Kidney glomerular epithelial cell (primary cell): ENCODE results near the gene SH3GL1.

ENCODE experiments used
- DNase-seq: peaks from one replicate; lab custom pipeline; 2025; lab: John Stamatoyannopoulos, UW

Gene SH3GL1

DNA sequence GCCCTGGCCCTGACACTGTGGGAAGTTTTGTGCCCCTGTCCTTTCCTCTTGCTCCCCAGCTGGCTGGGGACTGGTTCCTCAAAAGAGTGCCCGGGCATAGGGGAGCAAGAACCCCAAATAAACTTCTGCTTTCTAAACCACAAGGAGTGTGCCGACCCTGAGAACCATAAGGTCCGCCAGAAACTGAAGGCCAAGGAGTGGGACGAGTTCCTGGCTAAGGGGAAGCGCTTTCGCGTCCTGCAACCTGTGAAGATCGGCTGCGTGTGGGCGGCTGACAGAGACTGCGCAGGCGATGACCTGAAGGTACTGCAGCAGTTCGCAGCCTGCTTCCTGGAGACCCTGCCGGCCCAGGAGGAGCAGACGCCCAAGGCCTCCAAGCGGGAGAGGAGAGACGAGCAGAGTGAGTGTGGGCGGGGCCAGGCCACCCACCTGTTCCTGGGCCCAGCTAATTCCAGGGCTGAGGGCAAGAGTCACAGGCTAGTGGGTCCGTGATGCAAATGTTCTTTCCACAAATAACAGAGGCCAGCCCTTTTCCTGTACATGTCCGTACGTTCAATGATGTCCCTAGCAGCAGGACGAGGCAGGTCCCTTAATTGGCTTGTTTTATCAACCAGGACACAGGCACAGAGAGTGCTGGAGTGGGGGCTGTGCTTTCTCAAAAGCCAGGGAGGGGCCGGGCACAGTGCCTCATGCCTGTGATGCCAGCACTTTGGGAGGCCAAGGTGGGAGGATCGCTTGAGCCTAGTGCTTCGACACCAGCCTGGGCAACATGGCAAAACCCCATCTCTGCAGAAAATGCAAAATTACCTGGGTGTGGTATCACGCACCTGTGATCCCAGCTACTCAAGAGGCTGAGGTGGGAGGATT, 31.7 kb upstream of the SH3GL1 start:
- no peak for DNase-seq

DNA sequence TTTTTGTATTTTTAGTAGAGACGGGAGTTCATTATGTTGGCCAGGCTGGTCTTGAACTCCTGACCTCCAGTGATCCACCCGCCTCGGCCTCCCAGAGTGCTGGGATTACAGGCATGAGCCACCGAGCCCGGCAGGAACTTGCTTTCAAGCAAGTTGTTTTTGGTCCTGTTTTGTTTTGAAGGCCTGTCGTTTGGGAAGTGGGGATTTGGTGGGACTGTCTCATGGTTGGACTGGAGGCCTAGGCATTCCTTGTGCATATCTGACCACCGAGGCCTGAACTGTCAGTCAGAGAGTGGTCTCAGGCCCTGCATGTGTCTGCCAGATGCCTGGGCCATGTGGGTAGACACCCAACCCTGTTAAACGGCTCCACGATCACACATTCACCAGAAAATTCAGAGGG, 30.9 kb upstream of the SH3GL1 start:
- no peak for DNase-seq

DNA sequence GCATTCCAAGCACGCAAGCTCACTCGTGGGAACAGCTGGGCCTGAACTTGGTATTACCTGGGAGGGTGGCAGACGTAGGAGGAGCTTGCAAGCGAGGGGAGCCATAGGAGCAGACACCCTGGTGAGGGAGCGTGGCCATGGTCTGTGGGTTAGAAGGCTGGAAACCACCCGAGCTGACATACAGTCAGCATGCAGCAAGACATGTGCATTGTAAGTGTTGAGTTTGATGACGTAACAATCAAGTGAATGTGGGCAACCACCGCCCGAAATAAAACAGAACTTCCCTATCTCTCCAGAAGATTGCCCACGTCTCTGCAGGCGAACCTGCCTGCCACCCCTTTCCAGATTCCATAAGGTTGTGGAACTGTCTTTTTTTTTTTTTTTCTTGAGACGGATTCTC, 30.4 kb upstream of the SH3GL1 start:
- no peak for DNase-seq

DNA sequence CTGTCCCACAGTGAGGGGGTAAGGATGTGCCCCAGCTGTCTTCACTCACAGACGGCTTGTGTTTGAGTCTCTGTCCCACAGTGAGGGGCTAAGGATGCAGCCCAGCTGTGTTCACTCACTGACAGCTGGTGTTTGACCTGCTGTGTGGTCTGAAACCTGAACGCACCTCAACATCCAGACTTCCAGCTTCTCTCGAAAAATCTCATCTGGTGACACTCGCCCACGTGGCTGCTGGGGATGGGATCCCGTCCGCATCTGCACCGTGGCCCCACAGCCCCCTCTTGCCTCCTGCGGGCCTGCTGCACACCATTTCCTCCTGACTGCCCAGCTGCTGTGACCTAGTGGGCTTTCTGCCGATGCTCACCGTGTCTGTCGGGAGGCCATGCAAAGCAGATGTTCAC, 29.4 kb upstream of the SH3GL1 start:
- DNase-seq, result no peak

DNA sequence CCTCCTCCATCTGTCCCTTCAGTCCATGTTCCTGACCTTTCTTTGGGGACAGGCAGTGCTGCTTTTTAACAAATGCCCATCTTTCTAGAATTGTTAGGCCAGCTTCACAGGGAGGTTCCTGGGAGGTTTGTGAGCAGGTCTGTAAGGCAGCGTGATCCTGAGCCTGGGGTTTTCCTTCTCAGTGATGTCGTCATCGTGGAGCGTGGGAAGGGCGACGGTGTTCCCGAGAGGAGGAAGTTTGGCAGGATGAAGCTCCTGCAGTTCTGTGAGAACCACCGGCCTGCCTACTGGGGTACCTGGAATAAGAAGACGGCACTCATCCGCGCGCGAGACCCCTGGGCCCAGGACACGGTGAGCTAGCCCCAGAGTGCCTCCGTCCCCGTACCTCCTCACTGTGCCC, 28.9 kb upstream of the SH3GL1 start:
- no peak for DNase-seq

DNA sequence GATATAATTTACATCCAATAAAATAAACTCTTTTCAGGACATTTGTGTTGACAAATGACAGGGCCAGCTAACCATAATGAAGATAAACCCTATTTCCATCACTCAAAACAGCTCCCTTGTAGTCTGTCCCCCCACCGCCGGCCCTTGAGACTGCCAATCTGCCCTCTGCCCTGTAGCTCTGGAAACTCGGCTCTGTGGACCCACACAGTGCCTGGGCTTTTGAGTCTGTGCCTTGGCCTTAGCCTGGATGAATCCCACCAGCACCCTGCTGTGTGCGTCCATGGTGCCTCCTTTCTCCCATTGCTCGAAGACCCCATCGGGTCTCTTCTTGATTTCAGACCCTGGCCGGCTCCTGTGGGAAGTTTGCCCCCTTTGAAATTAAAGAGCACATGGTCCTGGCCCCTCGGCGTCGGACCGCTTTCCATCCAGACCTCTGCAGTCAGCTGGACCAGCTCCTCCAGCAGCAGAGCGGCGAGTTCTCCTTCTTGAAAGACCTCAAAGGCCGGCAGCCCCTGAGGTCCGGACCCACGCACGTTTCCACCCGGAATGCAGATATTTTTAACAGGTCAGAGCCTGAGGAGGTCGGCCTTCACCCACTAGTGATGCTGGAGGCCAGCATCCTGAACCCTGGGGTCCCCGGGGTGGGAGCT, 28.1 kb upstream of the SH3GL1 start:
- no peak for DNase-seq

DNA sequence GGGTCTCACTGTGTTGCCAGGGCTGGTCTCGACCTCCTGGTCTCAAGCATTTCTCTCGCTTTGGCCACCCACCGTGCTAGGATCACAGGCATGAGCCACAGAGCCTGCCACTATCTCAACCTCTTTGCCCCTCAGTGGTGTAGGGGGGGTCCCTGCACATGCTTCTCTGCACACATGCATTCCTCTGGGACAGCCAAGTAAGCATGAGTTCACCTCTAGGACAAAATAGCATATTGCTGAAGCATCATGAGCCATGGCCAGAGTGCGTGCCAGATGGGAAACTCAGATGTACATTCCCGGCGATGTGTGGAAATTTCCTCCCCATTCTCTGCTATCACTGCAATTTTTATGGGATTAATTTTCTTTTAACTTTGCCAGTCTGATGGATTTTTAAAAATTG, 25.2 kb upstream of the SH3GL1 start:
- no peak for DNase-seq

DNA sequence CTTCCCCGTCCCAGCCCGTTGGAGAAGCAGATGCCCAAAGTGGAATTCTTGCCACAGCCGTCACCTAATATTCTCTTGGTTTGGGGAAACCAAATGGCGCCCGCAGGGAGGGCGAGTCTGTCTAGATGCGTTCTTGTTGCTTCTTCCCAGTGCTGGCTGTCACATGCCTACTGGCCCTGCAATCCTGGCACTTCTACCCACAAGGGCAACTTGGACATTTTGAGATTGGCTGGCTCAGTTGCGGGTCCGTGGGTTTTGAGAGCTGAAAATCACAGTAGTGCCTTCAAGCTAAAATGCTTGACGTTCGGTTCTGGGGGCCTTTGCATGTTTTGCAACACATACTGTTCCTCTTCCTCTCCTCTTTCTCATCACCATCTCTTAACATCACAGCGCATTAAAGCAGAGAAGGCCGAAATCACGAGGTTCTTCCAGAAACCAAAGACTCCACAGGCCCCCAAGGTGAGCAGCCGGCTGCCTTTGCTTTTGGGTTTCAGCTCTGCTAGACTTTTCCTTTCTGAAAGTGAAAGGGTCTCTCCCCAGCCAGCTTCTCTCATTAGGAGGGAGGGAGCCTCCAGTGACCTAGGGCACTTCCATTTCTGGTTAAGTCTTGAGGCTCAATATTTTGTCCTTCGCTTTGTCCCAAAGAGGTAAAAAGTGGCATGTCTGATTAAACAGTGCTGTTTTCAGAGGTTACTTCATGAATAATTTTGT, 23.2 kb upstream of the SH3GL1 start:
- DNase-seq, result no peak

DNA sequence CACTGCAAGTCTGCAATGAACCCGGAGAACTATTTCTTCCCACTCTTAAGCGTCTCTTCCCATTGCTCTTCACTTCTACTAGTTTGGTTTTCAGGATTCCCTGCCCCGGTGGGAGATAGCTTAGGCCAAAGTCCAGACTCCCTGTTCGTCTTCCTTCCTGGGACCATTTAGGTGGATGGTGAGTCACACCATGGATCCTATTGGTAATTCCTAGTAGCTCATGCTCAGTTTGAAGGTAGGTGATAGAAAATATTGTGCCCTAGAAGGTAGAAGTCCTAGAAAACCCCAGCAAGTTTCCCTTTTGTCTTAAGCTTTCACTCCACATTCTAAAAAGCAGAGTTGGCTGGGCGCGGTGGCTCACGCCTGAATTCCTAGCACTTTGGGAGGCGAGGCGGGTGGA, 15.9 kb upstream of the SH3GL1 start:
- DNase-seq, result no peak

DNA sequence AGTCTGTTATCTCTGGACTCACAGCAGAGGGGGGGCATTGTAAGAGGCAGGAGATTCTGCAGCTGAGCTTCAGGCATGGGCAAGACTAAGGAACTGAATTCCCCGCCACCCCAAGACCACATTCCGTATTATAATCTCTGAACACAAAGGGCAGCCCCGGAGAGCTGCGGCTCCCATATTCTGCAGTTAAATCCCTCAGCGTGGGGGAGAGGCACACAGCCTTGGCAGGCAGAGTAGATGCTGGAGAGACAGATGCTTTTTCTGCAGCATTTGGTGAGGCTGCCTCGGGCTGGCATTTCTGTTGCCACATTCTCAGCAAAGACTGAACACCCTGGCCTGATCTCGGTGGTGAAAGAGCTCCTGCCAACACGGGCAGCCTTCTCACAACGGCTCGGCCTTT, 15.0 kb upstream of the SH3GL1 start:
- no peak for DNase-seq

DNA sequence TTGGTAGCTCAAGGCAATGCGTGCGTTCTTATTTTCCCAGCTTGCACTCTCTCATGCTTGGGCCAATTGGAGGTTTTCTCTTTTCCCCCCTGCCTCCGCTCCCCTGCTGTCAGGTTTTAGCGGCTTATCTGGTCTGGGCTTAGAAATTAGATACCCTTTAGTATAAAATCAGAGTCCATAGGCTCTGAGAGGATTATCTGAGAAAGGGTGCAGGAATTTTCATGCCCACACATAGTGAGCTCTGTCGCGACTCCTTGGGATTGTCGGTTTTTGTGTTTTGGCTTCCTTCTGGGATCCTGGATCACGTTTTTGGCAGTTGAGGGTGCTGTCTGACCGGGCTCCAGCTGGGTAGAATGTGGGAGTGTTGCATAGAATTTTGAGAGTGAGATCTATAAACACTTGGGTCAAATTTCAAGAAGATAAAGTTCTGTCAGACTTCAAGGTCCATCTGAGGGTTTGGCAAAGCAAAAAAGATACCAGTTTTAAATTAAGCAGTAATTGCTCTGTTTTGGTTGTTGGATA, 14.5 kb upstream of the SH3GL1 start:
- DNase-seq, result no peak

DNA sequence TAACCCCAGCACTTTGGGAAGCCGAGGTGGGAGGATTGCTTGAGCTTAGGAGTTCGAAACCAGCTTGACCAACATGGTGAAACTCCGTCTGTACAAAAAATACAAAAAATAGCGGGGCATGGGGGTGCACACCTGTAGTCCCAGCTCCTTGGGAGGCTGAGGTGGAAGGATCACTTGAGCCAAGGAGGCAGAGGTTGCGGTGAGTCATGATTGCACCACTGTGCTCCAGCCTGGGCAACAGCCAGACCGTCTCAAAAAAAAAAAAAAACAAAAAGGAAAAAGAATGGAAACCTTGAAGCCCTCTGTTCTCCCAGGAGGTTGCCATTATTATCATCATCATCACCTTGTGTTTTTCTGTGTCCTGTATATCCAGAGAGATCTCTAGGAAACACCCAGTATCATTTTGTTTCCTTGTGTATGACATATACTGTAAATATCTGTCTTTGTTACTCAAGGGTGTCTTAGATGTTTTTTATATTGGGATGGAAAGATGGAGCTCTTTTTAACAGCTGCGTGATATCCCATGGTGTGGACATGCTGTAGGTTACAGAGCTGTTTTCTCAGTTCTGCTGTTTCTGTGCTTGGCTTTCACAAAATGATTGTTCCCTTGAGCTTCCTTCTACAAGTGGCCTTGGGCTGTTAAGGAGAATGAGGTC, 13.9 kb upstream of the SH3GL1 start:
- no peak for DNase-seq

DNA sequence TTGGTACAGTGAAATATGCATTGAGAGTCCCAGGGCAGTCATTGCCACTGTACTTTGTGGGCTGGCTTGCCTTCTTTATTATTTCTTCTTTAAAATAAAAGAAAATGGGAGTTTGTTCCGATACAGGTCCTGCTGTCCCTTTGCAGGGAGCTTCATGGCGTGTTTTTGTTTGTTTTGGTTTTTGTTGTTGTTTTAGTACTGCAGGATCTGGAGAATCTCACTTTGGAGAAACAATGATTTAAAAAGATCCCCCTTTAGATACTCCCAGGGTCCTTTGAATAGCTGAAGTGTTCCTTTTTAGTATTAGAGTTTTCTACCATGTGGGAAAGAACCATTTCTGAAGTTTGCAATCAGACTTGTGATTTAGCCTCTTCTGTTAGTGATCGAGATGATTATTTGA, 13.2 kb upstream of the SH3GL1 start:
- DNase-seq, result no peak

DNA sequence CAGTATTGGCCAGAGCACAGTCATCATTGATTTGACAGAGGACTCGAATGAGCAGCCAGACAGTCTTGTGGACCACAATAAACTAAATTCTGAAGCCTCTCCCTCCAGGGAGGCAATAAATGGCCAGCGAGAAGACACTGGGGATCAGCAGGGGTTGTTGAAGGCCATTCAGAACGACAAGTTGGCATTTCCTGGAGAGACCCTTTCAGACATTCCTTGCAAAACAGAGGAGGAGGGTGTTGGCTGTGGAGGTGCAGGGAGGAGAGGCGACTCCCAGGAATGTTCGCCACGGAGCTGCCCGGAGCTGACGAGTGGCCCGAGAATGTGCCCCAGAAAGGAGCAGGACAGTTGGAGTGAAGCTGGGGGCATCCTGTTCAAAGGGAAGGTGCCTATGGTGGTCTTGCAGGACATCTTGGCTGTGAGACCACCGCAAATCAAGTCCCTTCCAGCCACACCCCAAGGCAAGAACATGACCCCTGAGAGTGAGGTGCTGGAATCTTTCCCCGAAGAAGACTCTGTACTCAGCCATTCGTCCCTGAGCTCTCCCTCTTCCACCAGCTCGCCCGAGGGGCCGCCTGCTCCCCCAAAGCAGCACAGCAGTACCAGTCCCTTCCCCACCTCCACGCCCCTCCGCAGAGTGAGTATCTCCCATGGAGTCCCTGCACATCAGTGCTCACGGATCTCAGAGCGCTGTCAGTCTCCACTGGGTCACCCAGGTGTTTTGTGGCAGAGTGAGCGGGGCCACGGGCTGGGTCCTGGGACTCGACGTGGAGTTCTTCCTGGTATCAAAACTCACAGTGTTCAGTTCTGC, 9.0 kb upstream of the SH3GL1 start:
- DNase-seq, result no peak

DNA sequence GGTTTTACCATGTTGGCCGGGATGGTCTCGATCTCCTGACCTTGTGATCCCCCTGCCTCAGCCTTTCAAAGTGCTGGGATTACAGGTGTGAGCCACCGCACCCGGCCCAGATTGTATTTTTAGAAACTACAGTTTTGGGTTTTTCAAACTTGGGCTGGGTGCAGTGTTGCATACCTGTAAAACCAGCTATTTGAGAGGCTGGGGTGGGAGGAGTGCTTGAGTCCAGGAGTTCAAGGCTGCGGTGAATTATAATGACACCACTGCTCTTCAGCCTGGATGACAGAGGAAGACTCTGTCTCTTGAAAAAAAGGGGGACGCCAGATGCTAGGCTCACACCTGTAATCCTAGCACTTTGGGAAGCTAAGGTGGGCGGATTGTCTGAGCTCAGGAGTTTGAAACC, 6.3 kb upstream of the SH3GL1 start:
- DNase-seq, result no peak

DNA sequence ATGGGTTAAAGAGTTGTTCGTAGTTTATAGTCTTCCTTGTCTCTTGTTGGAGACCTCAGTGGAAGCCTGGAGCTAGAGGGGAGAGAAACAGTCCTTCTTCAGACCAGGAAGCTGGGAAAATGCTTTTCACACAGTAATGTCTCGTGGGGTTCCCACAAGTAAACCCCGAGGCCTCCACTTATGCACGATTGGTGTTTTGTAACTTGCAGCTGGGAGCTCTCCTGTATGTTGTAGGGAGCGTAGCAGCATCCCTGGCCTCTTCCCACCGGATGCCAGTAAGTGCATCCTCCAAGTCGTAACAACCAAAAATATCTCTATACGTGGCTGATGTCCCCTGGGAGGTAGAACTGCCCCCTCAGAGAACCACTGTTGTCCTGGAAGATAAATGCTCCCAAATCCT, 5.6 kb upstream of the SH3GL1 start:
- DNase-seq, result no peak

DNA sequence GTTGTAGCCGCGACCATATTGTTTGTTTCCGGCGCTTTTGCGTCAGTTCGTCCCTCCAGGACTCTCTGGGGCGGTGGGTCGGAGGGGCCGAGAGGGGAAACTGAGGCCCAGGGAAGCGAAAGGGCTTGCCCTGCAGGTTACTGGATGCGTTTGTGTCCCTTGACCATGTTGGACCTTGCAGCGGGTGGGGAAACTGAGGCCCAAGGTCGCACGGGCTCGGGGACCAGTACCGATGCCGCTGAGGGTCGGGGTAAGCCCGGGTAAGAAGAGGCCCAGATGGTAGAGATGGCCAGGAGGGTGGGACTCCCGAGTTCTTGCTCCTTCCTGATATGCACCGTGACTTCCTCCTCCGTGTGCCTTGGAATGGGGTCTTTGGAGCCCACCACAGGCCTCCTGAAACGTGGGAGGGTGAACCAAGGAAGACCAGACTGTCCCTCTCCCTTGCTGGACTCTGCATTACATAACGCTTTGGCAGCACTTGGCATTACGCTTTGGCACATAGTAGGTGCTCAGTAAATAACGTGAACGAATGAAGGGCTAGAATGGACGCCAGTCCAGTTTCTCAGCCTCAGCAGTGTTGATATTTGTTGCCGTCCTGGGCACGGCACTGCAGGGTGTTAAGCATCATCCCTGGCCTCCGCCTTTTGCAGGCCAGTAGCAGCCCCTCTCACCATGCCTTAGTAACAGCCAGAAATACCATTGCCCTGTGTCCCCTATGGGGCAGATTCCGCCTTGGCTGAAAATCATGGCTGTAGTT, 2.8 kb upstream of the SH3GL1 start:
- DNase-seq, result no peak

DNA sequence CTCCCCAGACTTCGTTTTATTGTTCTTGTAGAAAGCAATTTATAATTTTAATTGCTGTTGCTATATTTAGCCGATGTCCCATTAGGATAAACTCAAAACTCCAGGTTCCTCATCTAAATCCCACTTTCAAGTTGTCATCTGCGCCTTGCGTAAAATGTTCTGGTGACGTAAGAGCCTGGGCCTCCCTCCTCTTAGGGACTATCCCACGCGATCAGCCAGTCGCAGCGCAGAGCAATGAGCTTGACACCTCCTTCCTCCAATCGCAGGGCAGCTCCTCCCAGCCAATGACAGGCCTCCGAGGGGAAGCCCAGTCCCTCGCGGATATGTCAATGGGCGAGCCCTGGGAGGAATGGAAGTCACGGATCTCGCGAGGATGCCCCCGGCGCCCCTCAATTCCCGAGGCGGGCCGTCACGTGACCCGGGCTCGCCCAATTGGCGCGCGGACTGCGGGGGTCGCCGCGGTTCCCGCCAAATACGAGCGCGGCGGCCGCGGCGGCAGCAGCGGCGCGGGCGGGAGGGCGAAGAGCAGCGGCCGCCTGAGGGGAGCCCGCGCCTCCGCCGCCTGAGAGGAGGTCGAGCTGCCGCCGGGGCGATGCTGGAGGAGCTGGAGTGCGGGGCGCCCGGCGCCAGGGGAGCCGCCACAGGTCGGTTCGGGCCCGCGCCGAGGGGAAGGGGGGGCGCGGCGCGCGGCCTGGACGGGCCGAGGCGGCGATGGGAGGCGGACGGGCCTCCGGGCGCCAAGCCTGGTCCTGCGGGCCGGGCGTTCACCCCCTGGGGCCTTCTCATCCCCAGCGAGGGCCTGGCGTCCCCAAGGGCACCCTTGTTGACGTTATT, 2.0 kb upstream of the SH3GL1 start, which contains the start of gene CHAF1A:
Gene CHAF1A (plus strand): TSS at position 470 of the 834 bp plus-strand sequence. CDS start 123 bp downstream, at position 593.
- DNase-seq, result peak; percentile 98

DNA sequence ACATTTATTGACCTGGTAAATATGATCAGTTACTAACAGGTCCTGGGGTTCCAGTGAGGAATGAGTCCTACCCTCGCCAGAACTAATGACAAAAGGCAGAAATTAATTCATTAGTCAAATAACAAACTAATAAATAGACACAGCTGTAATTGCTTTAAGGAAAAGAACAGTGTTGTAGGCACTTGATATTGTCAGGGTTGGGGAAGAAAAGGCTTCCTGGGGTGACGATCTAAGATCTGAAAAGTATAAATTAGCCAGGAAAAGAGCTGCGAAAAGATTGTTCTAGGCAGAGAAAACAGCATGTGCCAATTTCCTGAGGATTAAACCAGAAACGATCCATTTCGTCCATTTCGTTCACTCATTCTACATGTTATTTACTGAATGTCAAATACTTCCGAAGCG, 1.4 kb upstream of the SH3GL1 start:
- no peak for DNase-seq

DNA sequence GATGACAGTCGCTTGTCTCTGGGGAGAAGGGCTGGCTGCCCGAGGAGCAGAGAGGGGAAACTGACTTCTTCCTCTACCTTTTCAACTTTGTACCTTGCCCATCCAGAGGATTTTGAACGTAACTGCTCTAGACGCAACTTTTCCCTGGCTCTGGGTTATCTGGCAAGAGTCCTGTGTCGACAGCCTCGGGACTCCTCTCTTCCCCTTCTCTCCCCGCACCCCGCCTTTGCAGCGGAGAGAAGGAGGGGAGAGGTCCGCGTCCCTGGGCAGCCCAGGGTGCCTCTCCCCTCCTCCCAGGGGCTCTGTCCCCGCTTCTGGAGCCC, 574 bp downstream of the SH3GL1 start:
- DNase-seq, result no peak
